NT2/D1 (cell line): ENCODE measurements around the gene C1QTNF5.
A peak's percentile ranks its signal among the peaks of the same experiment; 100 is the strongest.

Experiments used
- DNase-seq: peaks from one replicate; pipeline ENCODE4 v3.0.0-alpha.2; 2011; ENCODE audit warnings: low read depth, low spot score
- H3K27me3 ChIP-seq: 2 replicates; pipeline ENCODE4 v1.6.0; 2011; ENCODE audit warnings: mild to moderate bottlenecking; ENCODE audit not compliant: insufficient read length, insufficient read depth
- H3K36me3 ChIP-seq: 2 replicates; pipeline ENCODE4 v1.6.1; 2011; ENCODE audit warnings: mild to moderate bottlenecking, low read length, mixed read lengths; ENCODE audit not compliant: insufficient read depth, insufficient read length
- H3K4me1 ChIP-seq: 2 replicates; pipeline ENCODE4 v1.5.1; 2011; ENCODE audit not compliant: insufficient read depth, insufficient read length
- H3K4me3 ChIP-seq: 2 replicates; pipeline ENCODE4 v1.5.1; 2011; ENCODE audit warnings: low read depth; ENCODE audit not compliant: insufficient read length
- H3K9ac ChIP-seq: 2 replicates; pipeline ENCODE4 v1.6.0; 2011; ENCODE audit warnings: low read depth; ENCODE audit not compliant: insufficient read length
- H3K9me3 ChIP-seq: 2 replicates; pipeline ENCODE4 v1.5.1; 2011; ENCODE audit warnings: mild to moderate bottlenecking, low read length; ENCODE audit not compliant: insufficient read depth
- SUZ12 ChIP-seq: IDR thresholded peaks from 2 replicates; pipeline ENCODE4 v1.6.1; 2011; ENCODE audit not compliant: insufficient read length, insufficient read depth; ENCODE audit errors: extremely low read depth
- YY1 ChIP-seq: IDR thresholded peaks from 2 replicates; pipeline ENCODE4 v1.6.1; 2011; ENCODE audit not compliant: insufficient read length, insufficient read depth
- ZNF274 ChIP-seq: IDR thresholded peaks from 2 replicates; pipeline ENCODE4 v1.6.1; 2011; ENCODE audit warnings: mild to moderate bottlenecking, low read depth, low read length

C1QTNF5 gene

DNA sequence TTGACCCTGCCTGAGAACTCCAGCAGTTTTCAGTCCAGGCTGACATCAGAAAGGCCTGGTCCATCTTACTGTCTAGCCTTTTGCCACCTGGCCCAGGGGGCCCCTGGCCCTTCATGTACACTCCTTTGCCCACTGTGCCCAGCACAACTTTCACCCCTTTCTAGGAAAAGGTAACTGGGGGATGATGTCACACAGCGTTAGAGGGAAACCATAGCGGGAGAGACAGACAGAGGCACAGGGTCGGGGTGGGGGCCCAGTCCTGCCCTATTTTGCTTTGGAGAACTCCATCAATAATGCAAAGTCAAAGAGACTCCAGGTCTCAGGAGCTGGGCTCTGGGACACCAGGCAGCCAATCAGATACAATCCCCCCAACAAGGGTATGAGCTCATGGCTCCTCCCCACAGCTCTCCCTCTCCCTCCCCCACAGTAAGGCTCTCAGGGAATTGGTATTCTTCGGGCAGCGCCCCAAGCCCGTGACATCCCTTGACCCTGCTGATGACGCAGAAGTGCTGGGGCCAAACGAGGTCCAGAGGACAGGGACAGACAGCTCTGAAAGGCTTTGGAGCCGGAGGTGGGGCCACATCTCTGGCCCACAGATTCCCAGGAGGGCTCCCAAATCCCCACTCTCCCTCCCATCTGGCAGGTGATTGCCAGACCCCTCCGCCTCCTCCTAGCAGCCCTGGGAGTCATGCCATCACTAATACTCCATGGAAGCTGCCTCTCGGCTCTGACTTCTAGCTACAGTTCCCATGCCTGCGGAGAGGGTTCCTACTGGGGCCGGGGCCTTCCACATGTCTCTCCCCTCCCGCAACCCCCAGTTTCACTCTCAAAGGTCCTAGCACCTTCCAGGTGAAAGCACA, 34.9 kb upstream of the C1QTNF5 start:
- H3K4me1 ChIP-seq, result peaks cover 46% of the 10 kb centered on the region
- H3K9me3 ChIP-seq, result no peaks in the 10 kb centered on the region
- peaks cover 5% of the 10 kb centered on the region for H3K27me3 ChIP-seq
- TF ChIP-seq ZNF274, result no peak
- TF ChIP-seq YY1, result no peak
- no peak for TF ChIP-seq SUZ12
- no peaks in the 10 kb centered on the region for H3K36me3 ChIP-seq
- H3K4me3 ChIP-seq, result no peak overlapping the region
- DNase-seq, result no peak
- H3K9ac ChIP-seq, result no peak overlapping the region

DNA sequence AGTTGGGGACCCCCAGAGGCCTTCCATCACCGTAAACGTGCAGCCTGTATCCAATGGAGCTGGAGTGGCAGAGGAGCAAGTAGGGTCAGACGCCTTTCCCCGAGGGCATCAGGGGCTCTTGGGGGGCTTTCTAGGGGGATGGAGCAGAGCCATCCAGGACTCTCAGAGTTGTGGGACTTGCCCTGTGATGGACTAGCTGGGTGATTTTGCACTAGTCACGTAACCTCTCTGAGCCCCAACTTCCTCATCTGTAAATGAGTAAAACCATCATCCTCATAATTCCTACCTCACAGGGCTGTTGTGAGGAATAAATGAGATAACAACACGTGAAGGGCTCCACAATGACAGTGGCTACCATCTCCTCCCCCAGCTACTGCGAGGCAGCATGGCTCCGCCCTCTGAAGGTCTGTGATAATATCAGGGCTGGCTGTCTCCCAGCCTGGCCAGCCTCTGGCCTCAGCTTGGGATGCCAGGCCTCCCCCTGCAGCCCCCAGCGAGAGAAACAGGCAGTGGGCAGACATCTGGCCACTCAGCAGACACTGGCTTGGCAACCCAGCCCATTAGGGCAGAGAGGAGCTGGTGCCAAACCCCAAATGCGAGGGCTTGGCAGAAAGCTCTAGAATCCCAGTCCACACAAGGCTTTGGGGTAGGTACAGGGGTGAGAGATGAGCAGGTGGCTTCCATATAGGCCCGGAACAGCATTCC, 34.1 kb upstream of the C1QTNF5 start:
- no peak for DNase-seq
- Histone ChIP-seq H3K27me3 (no peaks in the 10 kb centered on the region), H3K9me3 (no peaks in the 10 kb centered on the region), H3K9ac (no peak overlapping the region), H3K4me1 (peaks cover 40% of the 10 kb centered on the region), H3K4me3 (no peak overlapping the region), H3K36me3 (no peaks in the 10 kb centered on the region)
- no peak for TF ChIP-seq ZNF274
- TF ChIP-seq YY1, result no peak
- no peak for TF ChIP-seq SUZ12

DNA sequence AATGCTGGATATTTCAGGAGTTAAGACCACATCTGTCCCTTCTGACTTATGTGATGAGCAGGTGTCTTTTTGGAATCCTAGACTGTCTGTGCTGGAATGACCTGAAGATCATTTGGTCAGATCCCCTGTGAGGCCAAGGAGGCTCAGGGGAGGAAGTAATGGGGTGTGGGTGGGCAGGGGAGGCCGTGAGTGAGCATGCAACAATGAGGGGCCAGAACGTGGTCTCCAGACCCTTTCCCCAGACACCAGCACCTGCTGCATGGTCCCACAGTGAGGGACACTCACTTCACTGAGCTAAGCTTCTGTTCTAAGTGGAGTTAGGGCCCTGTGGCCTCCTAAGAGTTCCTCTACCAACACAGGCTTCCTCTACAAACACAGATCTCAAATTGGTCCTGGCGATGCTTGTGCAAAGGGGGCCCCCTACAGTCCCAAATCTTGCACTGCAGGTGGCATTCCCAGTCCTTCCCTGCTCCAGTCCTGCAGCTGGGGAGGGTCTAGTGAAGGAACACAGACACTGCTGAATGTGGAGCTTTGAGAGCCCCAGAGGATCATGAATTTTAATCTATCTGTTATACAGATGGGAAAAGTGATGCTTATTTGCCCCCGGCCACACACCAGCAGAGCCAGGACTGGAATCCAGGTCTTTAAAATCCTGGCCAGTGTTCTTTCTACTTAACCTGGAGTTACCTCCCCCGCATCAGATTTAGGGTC, 33.4 kb upstream of the C1QTNF5 start:
- H3K9me3 ChIP-seq, result no peaks in the 10 kb centered on the region
- no peaks in the 10 kb centered on the region for H3K36me3 ChIP-seq
- no peaks in the 10 kb centered on the region for H3K27me3 ChIP-seq
- no peak overlapping the region for H3K4me3 ChIP-seq
- peaks cover 40% of the 10 kb centered on the region for H3K4me1 ChIP-seq
- H3K9ac ChIP-seq, result no peak overlapping the region
- TF ChIP-seq SUZ12 (no peak), ZNF274 (no peak), YY1 (no peak)
- peak; percentile 80 for DNase-seq

DNA sequence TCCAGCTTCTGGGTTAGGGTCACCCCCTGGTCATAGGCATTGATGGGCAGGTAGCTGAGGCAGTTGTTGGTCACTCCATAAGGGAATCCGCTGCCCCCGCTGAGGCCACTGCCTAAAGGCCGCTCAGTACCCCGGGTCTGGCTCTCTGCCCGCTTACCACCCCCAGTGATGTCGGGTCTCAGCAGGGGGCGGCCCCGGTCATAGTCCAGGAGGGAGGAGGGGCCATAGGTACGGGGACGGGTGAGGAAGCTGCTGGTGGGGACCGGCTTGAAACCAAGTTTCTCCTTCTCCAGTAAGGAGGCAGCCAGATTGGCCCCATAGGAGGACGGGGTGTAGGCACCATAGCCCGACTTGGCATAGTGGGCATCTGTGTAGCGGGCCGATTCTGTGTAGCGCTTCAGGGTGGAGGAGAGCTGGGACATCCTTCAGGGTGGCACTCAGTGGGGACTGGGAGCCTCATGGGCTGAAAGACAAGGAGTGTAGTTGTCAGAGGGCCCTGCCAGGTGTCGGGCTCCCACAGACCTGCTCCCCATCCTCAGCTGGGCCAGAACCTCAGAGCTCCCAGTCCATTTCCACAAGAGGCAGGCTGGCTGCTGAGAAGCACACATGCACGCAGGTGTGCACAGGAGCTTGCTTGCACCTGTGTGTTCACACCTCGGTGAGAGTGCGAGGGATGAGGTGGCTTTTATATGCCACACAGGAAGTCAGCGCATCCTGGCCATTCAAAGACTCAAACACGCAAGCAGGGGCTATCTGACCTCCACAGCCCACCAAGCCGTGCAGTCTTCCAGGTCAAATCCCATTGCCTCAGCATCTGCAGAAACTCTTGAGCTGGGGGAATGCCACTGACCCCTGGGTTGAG, 32.6 kb upstream of the C1QTNF5 start:
- no peak for DNase-seq
- Histone ChIP-seq H3K27me3 (no peaks in the 10 kb centered on the region), H3K9ac (no peak overlapping the region), H3K4me3 (no peak overlapping the region), H3K4me1 (peaks cover 44% of the 10 kb centered on the region), H3K9me3 (no peaks in the 10 kb centered on the region), H3K36me3 (no peaks in the 10 kb centered on the region)
- TF ChIP-seq ZNF274 (no peak), SUZ12 (no peak), YY1 (no peak)

DNA sequence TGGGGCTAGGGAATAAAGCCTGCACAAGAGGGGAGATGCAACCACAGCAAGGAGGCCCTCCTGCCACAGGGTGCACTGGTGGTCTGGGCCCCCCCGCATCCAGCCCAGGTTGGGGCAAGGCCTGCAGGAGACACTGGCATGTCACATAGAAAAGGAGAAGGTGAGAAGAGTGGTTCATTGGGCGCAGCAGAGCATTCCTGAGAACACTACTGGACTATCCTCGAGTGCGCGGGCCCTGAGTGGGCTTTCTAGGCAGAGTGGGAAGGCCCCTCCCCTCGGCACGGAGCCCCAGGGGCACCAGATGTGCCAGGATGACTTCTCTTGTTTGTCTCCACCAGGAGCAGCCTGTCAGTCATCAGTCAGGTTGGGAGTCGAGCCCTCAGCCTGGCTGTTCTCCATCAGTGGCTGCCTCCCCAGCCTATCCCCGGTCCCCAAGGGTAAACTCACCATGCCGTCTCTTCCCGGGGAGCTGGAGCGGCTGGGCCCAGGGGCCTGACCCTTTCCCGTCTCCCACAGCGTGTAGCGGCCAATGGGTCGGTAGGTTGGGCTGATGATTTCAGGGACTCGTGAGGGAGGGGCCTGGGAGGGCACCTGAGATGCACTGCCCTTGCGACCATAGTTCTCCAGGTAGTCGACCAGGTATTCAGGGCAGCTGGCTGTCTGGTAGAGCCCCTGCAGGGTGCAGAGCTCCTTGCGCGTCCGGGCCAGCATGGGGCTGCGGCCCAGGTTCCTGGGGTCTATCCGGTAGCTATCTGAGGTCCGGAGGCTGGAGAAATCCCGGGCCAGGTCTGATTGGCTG, 31.8 kb upstream of the C1QTNF5 start:
- no peaks in the 10 kb centered on the region for H3K36me3 ChIP-seq
- no peak overlapping the region for H3K9ac ChIP-seq
- H3K9me3 ChIP-seq, result no peaks in the 10 kb centered on the region
- no peak for TF ChIP-seq YY1
- no peak for TF ChIP-seq SUZ12
- TF ChIP-seq ZNF274, result no peak
- H3K4me3 ChIP-seq, result no peak overlapping the region
- DNase-seq, result no peak
- H3K27me3 ChIP-seq, result no peaks in the 10 kb centered on the region
- H3K4me1 ChIP-seq, result peaks cover 48% of the 10 kb centered on the region

DNA sequence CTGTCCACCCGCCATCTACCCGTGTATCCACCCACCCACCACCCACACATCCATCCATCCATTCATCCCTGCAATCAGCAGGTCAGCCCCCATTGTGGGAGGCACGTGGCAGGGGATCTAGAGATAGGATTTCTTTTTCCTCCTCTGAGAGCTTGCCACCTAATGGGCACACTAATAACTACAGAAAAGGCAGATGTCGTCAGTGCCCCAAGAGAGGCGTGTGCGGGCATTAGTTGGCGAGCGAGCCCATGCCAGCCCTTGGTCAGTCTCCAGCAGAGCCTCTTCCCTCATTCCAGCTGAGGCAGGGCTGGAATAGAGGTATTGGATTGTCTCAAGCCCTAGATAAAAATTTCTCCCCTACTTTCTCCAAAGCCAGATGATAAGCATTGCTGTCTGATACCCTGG, 31.1 kb upstream of the C1QTNF5 start:
- no peaks in the 10 kb centered on the region for H3K36me3 ChIP-seq
- H3K4me3 ChIP-seq, result no peak overlapping the region
- no peaks in the 10 kb centered on the region for H3K9me3 ChIP-seq
- H3K9ac ChIP-seq, result no peak overlapping the region
- no peak for DNase-seq
- peaks cover 44% of the 10 kb centered on the region for H3K4me1 ChIP-seq
- TF ChIP-seq SUZ12 (no peak), ZNF274 (no peak), YY1 (no peak)
- no peaks in the 10 kb centered on the region for H3K27me3 ChIP-seq
